ENCODE data around the gene GATA3.

DNA sequence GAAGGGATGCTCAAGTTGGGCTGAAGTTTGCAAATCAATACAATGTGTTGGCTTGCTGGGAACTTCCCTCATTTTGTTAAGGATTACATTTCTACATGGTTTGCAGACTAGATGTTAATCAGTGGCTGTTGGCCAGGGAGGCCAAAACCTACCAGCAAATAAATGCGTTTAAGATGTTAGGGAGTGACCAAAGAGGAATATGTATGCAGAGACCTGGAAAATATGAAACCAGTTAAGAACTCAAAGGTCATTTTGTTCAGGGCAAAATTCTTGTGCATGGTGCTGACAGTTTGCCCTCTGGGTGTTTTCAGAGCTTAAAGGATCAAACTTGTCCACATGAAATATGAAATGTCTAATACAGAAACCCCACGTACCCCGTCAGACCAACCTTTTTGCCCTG, 30.3 kb downstream of the GATA3 start:
- TF ChIP-seq POLR2AphosphoS5 (IDR thresholded peaks at IDR 0.05; ENCODE audit: low read depth) (no peak), STAT1 (IDR thresholded peaks at IDR 0.05; ENCODE audit: unreplicated experiment) (no peak), EZH2 (IDR thresholded peaks at IDR 0.05; ENCODE audit: low read depth, unreplicated experiment) (no peak), EZH2phosphoT487 (IDR thresholded peaks at IDR 0.05; ENCODE audit: unreplicated experiment) (no peak), NANOG (IDR thresholded peaks at IDR 0.05; ENCODE audit: borderline replicate concordance) (no peak), CREB1 (CRISPR knock-in tag; IDR thresholded peaks at IDR 0.05; ENCODE audit: low read depth) (no peak)
- TF ChIP-seq, protein P1, sequence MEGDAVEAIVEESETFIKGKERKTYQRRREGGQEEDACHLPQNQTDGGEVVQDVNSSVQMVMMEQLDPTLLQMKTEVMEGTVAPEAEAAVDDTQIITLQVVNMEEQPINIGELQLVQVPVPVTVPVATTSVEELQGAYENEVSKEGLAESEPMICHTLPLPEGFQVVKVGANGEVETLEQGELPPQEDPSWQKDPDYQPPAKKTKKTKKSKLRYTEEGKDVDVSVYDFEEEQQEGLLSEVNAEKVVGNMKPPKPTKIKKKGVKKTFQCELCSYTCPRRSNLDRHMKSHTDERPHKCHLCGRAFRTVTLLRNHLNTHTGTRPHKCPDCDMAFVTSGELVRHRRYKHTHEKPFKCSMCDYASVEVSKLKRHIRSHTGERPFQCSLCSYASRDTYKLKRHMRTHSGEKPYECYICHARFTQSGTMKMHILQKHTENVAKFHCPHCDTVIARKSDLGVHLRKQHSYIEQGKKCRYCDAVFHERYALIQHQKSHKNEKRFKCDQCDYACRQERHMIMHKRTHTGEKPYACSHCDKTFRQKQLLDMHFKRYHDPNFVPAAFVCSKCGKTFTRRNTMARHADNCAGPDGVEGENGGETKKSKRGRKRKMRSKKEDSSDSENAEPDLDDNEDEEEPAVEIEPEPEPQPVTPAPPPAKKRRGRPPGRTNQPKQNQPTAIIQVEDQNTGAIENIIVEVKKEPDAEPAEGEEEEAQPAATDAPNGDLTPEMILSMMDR (conservative IDR thresholded peaks at IDR 0.05; ENCODE audit: low read depth in 2 of 2), result no peak
- TF ChIP-seq, protein P2, sequence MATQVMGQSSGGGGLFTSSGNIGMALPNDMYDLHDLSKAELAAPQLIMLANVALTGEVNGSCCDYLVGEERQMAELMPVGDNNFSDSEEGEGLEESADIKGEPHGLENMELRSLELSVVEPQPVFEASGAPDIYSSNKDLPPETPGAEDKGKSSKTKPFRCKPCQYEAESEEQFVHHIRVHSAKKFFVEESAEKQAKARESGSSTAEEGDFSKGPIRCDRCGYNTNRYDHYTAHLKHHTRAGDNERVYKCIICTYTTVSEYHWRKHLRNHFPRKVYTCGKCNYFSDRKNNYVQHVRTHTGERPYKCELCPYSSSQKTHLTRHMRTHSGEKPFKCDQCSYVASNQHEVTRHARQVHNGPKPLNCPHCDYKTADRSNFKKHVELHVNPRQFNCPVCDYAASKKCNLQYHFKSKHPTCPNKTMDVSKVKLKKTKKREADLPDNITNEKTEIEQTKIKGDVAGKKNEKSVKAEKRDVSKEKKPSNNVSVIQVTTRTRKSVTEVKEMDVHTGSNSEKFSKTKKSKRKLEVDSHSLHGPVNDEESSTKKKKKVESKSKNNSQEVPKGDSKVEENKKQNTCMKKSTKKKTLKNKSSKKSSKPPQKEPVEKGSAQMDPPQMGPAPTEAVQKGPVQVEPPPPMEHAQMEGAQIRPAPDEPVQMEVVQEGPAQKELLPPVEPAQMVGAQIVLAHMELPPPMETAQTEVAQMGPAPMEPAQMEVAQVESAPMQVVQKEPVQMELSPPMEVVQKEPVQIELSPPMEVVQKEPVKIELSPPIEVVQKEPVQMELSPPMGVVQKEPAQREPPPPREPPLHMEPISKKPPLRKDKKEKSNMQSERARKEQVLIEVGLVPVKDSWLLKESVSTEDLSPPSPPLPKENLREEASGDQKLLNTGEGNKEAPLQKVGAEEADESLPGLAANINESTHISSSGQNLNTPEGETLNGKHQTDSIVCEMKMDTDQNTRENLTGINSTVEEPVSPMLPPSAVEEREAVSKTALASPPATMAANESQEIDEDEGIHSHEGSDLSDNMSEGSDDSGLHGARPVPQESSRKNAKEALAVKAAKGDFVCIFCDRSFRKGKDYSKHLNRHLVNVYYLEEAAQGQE (IDR thresholded peaks at IDR 0.05; ENCODE audit: unreplicated experiment), result no peak

All from GM23338 (cell line).